Neural cell (in vitro differentiated cells): ENCODE measurements around the gene SLC41A3.

ENCODE experiments used
- EP300 ChIP-seq: fragments of 450-650 bp; conservative IDR thresholded peaks from 2 replicates; pipeline ENCODE4 v1.6.1; 2014; ENCODE audit warnings: antibody characterized with exemption, mild to moderate bottlenecking, moderate library complexity; ENCODE audit not compliant: poor library complexity, severe bottlenecking
- EZH2 ChIP-seq: fragments of 200-600, 300-800 bp; shearing (Covaris generic), sonication (generic); IDR thresholded peaks from 2 replicates; pipeline ENCODE4 v1.6.1; 2014; ENCODE audit warnings: antibody characterized with exemption, low read length, borderline replicate concordance, mild to moderate bottlenecking; ENCODE audit not compliant: insufficient read depth, poor library complexity, severe bottlenecking
- MXI1 ChIP-seq: fragments of 450-650 bp; conservative IDR thresholded peaks from 2 replicates; pipeline ENCODE4 v1.6.1; 2014; ENCODE audit warnings: antibody characterized with exemption, mild to moderate bottlenecking; ENCODE audit not compliant: poor library complexity, severe bottlenecking
- POLR2AphosphoS5 ChIP-seq: IDR thresholded peaks from 2 replicates; pipeline ENCODE4 v1.6.1; 2012
- TAF1 ChIP-seq: IDR thresholded peaks from 2 replicates; pipeline ENCODE4 v1.6.1; 2012; ENCODE audit warnings: low read depth
- TF ChIP-seq, protein P1 (sequence below): fragments of 450-650 bp; IDR thresholded peaks from 2 replicates; pipeline ENCODE4 v1.5.1; 2014; ENCODE audit warnings: antibody characterized with exemption, mild to moderate bottlenecking, moderate library complexity; ENCODE audit not compliant: poor library complexity, severe bottlenecking
- TF ChIP-seq, protein P2 (sequence below): IDR thresholded peaks from 2 replicates; pipeline ENCODE4 v1.6.1; 2012; ENCODE audit warnings: borderline replicate concordance

DNA sequence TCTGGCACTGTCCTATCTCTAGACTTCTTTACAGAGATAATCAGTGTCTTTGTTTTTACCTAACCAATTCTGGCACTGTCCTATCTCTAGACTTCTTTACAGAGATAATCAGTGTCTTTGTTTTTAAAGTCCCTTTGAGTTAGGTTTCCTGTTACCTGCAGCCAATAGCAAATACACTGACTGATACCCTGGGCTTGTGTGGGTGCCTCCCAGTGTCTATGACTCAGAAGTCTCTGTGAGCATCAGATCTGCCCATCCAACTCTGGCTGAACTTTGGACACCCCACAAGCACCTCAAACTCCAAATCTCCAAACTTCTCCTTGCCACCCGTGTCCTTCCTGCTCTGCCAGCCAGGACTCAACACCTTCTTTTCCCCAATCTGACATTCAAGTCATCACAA is 30.4 kb downstream of the SLC41A3 start:
- TF ChIP-seq, protein P1, sequence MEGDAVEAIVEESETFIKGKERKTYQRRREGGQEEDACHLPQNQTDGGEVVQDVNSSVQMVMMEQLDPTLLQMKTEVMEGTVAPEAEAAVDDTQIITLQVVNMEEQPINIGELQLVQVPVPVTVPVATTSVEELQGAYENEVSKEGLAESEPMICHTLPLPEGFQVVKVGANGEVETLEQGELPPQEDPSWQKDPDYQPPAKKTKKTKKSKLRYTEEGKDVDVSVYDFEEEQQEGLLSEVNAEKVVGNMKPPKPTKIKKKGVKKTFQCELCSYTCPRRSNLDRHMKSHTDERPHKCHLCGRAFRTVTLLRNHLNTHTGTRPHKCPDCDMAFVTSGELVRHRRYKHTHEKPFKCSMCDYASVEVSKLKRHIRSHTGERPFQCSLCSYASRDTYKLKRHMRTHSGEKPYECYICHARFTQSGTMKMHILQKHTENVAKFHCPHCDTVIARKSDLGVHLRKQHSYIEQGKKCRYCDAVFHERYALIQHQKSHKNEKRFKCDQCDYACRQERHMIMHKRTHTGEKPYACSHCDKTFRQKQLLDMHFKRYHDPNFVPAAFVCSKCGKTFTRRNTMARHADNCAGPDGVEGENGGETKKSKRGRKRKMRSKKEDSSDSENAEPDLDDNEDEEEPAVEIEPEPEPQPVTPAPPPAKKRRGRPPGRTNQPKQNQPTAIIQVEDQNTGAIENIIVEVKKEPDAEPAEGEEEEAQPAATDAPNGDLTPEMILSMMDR: no peak
- no peak for TF ChIP-seq MXI1
- no peak for TF ChIP-seq POLR2AphosphoS5
- no peak for TF ChIP-seq EZH2
- no peak for TF ChIP-seq EP300
- TF ChIP-seq TAF1: no peak
- TF ChIP-seq, protein P2, sequence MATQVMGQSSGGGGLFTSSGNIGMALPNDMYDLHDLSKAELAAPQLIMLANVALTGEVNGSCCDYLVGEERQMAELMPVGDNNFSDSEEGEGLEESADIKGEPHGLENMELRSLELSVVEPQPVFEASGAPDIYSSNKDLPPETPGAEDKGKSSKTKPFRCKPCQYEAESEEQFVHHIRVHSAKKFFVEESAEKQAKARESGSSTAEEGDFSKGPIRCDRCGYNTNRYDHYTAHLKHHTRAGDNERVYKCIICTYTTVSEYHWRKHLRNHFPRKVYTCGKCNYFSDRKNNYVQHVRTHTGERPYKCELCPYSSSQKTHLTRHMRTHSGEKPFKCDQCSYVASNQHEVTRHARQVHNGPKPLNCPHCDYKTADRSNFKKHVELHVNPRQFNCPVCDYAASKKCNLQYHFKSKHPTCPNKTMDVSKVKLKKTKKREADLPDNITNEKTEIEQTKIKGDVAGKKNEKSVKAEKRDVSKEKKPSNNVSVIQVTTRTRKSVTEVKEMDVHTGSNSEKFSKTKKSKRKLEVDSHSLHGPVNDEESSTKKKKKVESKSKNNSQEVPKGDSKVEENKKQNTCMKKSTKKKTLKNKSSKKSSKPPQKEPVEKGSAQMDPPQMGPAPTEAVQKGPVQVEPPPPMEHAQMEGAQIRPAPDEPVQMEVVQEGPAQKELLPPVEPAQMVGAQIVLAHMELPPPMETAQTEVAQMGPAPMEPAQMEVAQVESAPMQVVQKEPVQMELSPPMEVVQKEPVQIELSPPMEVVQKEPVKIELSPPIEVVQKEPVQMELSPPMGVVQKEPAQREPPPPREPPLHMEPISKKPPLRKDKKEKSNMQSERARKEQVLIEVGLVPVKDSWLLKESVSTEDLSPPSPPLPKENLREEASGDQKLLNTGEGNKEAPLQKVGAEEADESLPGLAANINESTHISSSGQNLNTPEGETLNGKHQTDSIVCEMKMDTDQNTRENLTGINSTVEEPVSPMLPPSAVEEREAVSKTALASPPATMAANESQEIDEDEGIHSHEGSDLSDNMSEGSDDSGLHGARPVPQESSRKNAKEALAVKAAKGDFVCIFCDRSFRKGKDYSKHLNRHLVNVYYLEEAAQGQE: no peak
